ENCODE results near the gene LCN6.

Gene LCN6

DNA sequence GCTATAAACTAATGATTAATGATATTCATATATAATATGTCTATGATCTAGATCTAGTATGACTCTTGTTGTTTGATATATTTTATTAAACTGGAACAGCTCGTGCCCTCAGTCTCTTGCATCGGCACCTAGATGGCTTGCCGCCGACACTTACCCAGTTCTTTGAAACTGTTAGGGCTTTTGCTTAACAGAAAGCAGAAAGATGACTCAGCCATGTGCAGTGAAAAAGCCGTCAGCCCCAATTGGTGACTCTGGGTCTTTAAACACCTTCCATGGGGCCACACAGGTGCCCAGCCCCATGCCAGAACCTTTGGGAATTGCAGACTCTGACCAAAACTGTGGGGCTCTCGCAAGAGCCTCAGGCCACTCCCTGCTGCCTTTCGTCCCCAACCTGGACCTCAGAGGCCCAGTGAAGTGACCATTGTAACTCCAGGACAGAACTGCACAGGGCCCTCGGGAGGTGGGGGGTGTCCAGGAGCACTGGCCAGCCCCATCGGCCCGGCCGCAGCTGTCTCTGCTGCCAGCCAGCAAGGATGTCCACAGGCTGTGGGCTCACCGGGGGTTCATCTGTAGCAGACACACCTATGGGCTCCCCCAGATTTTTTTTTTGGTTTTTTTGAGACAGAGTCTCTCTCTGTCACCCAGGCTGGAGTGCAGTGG, 13.4 kb downstream of the LCN6 start:
- H3K4me3 ChIP-seq (ENCODE audit: low read length), result no peak overlapping the region
- TF ChIP-seq, protein P1, sequence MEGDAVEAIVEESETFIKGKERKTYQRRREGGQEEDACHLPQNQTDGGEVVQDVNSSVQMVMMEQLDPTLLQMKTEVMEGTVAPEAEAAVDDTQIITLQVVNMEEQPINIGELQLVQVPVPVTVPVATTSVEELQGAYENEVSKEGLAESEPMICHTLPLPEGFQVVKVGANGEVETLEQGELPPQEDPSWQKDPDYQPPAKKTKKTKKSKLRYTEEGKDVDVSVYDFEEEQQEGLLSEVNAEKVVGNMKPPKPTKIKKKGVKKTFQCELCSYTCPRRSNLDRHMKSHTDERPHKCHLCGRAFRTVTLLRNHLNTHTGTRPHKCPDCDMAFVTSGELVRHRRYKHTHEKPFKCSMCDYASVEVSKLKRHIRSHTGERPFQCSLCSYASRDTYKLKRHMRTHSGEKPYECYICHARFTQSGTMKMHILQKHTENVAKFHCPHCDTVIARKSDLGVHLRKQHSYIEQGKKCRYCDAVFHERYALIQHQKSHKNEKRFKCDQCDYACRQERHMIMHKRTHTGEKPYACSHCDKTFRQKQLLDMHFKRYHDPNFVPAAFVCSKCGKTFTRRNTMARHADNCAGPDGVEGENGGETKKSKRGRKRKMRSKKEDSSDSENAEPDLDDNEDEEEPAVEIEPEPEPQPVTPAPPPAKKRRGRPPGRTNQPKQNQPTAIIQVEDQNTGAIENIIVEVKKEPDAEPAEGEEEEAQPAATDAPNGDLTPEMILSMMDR (conservative IDR thresholded peaks at IDR 0.05; ENCODE audit: low read length), result no peak
- no peak for DNase-seq (ENCODE audit: low read depth)

DNA sequence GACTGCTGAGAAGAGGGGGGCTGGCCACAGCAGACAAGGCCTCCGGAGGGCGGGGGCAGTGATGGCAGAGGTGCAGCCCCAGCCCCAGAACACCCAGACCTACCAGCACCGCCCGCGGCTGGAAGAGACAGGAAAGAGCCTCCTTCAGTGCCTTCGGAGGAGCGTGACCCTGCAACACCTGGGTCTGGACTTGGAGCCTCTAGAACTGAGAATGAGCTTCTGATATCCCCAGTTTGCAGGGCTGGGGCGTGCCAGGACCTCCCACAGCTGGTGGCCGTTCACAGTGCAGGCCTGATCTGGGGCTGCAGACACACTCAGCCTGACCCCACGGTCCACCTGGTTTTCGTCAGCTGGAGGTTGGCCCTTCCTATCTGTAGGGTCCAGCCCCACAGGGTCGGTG, 14.7 kb downstream of the LCN6 start:
- H3K4me3 ChIP-seq (ENCODE audit: low read length), result no peak overlapping the region
- TF ChIP-seq, protein P1 (conservative IDR thresholded peaks at IDR 0.05; ENCODE audit: low read length), result no peak
- DNase-seq (ENCODE audit: low read depth), result no peak

DNA sequence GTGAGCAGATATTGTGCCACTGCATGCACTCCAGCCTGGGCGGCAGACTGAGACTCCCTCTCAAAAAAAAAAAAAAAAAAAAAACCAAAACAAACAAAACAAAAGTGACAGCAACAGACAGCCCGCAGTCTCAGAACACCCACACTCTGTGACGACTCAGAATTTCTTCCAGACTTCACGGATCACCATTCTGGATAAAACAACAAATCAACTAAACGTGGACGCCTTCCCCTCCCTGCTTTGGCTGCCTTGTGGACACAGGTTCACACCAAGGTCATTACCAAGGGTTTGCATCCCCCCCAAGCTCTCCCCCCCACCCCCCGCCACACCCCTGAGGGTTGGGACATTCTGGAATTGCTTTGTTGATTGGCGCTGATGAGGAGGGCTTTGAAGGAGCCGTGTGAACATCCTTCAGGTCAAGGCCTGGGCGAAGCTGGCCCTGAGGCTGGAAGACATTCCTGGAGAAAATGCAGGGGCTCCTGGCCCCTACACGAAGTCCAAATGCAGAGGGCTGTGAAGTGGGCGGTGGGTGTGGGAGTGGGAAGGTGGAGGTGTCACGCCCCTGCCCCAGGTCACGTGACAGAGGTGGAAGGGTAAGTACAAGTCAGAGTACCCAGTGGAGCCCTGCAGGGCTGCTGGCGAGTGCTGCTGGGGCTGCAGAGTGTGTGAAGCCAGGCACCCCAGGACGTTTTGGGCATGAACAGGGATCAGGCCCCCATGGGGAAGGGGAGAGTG, 15.7 kb downstream of the LCN6 start:
- TF ChIP-seq, protein P1 (conservative IDR thresholded peaks at IDR 0.05; ENCODE audit: low read length), result no peak
- H3K4me3 ChIP-seq (ENCODE audit: low read length), result no peak overlapping the region
- no peak for DNase-seq (ENCODE audit: low read depth)

DNA sequence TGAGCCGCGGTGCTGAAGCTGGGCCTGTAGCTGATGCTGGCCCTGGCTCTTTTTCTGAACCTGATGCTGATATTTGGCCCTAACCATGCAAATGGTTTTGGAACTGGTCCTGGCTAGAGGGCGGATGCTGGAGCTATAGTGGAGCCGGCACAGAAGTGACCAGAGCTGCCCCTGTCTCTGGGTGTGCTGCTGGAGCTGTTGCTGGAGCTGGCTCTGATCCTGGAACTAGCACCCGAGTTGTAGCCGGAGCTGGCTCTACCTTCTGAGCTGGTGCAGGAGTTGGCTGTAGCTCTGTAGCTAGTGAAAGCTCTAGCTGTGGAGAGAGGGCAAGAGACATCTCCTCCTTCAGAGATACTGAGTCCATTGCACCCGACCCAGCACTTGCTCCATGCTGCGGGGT, 18.4 kb downstream of the LCN6 start:
- no peak for DNase-seq (ENCODE audit: low read depth)
- TF ChIP-seq, protein P1 (conservative IDR thresholded peaks at IDR 0.05; ENCODE audit: low read length), result no peak
- H3K4me3 ChIP-seq (ENCODE audit: low read length), result no peak overlapping the region

DNA sequence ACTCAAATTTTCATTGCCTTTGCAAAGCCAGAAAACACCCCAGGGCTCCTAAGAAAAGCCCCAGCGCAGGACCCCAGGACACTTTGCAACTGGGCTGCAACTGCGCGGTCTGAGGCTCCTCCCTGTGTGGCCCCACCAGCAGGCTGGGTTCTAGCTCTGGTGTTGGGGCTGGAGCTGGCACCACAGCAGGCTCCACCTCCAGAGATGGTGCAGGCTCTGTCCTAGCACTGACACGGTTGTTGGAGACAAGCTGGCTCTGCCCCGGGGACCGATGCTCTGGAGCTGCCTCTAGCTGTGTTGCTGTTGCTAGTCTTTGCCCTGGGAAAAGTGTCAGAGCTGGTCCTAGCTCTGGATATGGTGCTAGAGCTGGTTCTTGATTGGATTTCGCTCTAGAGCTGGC, 19.2 kb downstream of the LCN6 start:
- no peak for DNase-seq (ENCODE audit: low read depth)
- TF ChIP-seq, protein P1 (conservative IDR thresholded peaks at IDR 0.05; ENCODE audit: low read length), result no peak
- H3K4me3 ChIP-seq (ENCODE audit: low read length), result peak overlapping the region; percentile 96

DNA sequence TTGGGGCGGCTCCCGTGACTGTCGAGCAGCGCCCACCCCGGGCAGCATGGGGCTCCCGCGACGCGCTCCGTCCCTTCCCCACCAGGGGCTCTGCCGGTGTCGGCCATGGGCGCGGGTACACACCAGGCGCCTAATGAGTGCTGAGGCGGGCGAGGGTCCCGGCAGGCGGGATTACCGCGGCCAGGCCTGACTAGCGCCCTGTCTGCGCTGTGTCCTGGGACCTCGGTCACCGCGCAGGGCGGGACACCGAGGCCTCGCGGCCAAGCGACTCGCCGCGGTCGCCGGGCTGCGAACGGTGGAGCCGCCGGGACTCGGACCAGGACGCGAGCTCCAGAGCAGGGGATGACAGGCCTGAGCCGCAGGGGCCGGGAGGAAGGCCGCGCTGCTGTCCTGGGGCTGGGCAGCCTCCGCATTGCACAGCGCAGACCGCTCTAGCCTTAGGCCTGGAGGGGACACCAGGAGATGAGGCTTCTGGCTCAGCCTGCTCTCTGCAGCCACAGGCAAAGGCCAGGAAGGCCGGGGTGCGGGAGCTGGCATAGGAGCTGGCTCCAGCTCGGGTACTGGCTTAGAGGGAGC, 19.7 kb downstream of the LCN6 start:
- peak overlapping the region; percentile 96 for H3K4me3 ChIP-seq (ENCODE audit: low read length)
- TF ChIP-seq, protein P1 (conservative IDR thresholded peaks at IDR 0.05; ENCODE audit: low read length), result 0 out of 2 replicates have a peak, but pooled peaks have one; percentile 2
- peak; percentile 47 for DNase-seq (ENCODE audit: low read depth)

All from AG10803 (cell line).